GM18858 (cell line): ENCODE results near the gene PNP.
"Not testable (repeated sequence)": the region's sequence is repeated elsewhere in the genome, so short reads cannot be mapped to it uniquely, and the experiment has no call there.

Experiments used
- ATAC-seq: cut with Tn5 transposase; IDR thresholded peaks from one replicate; pipeline ENCODE4 v1.9.1; 2021; ENCODE audit not compliant: unreplicated experiment

PNP gene

DNA sequence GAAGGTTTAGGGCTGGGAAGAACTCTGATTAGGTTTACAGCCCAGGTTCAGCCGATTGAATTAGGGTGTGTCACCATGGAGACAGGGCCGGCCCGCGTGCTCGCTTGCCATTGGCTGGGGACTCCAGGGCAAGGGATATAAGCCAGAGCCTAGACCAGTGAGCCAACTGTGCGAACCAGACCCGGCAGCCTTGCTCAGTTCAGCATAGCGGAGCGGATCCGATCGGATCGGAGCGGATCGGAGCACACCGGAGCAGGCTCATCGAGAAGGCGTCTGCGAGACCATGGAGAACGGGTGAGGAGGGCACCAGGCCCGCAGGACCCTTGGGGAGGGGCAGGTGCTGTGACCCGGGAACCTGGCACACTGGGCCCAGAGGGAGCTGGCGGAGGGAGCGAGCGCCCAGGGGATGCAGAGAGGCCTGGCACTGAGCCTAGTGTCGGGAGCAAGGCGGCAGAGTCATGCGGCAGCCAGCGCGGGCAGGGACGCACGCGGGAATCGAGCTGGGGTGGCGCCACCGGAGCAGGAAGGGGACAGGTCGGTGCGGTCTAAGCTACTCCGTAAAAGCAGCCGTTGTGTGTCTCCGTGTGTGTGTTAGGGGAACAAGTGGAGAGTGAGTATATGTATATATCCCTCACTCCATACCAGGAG is at the start of gene PNP:
Gene PNP, plus strand, starts transcription at position 165 of the 648 bp plus-strand sequence. Its CDS starts 119 bp downstream, at position 284.
- ATAC-seq: peak; percentile 96

DNA sequence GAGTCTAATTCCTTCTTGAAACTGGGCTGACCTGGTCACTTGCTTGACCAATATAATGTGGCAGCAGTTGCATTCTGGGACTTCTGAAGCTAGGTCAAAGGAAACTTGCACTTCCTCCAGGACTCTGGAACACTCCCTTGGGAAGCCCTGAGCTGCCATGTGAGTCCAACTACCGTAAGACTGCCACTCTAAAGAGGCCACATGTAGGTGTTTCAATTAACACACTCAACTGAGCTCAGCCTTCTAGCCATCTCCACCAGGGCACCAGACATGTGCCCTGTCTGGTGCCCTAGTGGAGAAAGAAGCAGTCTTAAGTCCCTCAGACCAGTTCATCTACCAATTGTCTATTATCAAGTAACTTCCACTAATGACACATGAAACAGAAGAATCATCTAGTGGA is 49.8 kb upstream of the PNP start:
- ATAC-seq: no peak

DNA sequence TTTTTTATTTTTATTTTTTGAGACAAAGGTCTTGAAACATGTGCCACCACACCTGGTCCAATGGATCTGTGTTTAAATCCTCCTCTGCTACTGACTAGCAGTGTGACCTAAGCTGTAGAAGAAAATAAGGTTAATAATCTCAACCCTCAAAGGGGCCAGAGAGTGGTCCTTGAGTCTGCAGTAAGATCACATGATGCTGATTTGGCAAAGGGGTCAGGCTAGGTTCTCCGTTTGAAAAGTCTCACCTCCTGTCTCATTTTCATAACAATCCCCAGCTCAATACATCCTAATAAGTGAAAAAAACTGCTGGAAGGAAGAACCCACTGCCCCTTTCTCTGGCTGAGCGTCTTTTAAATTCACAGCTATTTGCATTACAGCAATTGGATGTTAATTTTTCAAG is 47.9 kb upstream of the PNP start:
- no peak for ATAC-seq

DNA sequence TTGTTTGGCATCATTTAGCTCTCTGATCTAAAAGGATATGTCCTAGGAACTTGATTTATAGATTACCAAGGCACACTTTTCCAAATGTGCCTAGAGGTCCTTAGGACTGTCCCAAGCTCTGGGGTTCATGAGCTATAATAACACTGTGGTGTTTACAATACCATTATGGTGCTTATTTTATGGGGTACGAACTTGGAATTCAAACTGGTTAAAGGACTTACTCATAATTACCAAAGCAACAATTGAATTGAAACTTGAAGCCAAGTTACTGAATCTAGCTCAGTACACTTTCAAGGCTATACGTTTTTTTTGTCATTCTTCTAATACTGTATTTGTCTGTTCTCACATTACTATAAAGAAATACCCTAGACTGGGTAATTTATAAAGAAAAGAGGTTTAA is 46.3 kb upstream of the PNP start:
- no peak for ATAC-seq

DNA sequence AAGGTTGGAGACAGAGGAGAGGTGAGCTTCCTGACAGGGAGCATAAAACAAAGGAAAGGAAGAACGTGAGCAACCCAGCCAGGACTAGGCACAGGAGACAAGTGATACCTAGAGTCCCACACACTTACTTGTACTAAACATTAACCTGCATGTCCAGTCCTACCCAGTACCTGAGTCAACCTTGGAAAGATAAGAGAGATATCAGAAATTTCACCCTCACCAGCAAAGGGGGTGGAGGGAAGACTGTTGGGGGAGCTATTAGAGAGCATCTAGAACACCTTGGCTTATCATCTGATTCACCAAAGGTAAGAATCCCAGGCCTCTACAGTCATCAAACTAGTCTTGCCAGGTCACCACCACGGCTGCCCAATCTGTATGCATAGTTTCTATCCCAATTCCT is 44.4 kb upstream of the PNP start:
- no peak for ATAC-seq

DNA sequence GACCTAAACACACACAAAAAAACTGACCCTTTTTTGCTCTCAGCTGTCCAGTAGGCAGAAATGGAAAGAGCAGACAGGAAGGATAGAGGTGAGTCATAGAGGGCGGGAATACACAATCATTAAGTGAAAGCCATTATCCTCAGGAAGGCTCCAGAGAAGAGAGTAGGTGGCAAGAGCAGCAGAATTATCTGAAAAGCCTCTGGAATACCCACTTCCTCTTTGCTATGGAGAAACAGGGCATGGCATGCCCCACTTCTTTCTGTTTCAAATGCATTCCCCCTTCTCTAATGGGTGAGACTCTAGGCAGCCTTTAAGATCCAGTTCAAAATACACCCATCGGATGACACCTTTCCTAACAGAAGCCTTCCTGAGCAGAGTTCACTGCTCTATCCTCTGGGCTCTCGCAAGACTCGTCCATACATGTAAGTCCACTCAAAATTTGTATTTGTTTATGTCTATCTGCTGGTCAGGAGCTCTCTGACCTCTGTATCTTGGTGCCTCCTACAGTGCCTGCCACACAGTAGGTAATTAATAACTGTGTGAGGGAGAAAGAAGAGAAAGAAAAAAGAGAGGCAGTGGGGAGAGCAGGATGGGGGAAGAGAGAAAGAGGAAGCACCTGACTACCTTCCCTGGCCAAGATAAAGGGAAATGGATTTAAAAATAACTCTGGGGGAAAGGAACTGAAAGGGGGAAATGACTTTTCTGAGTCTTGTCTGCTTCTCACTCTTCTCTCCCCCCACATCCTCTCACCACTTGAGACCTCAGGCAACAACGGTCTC is 41.8 kb upstream of the PNP start:
- peak; percentile 71 for ATAC-seq

DNA sequence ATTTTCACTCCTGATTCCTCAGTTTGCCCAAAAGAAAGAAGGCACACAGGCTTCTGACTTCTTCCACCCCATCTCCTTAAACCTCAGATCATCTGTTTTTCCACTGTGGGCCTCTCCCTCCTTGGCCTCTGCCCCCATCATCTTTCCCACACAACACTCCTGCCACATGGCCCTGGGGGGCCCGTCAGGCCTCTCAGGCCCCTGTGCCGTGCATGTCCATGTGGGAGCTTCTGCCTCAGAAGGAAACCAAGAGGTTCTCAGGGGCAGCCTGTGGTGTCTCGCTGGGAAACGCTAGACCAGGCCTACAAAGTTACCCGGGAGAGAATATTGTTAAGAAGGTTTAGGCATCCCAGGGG is 41.2 kb upstream of the PNP start:
- ATAC-seq: peak; percentile 22

DNA sequence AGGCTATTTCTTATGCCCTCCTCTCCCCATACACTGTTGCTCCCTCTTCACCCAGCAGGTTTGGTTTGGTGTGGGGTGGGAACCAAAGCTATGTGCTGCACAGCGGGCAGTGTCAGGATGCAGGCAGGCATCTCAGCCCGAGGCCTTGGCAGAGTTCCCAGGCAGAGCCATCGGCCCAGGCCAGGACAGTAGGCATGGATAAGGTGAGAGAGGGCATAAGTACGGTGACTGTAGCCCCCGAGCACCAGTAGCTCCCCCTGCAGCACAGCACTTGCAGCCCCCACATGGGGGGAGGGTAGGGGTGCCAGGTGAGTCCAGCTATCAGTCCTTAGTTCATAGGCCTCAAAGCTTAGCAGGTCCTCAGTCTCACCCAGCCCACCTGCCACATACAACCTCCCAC is 40.4 kb upstream of the PNP start:
- no peak for ATAC-seq

DNA sequence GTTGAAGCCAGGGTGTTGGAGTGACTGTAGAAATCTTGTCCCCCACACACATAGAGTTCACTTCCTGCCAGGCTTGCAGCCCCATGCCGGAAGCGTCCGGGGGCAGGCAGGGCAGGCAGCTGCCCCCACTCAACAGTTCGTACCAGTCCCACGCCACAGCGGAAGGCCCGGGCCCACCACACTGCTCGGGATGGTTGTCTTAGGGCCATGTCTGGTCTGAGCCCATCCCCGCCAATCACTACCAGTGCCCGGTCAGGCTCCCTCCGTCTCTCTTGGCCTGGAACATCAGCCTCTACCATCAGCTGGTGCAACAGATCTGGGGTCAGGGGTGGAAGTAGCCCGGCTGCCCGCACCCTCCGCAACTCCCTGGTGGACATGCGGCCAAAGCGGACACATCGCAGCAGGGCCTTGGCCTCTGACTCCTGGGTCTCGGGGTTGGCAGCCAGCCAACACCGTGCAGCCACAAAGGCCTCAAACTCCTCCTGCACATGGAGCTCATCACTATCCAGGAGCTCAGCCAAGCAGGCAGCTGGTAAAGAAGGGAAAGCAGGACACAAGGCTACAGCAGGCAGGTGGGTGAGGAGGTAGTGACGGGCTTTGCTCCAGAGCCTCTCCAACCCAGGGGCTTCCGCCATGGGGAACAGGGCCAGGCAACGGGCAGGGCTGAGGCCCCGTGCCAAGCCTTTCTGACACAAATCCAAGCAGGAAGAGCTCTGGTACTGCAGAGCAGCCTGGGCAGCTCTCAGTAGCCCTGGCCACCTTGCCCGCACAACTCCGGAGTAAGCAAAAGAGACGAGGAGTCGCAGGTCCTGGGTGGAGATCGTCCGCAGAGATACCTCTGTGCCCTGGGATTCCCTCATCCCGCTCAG is 39.2 kb upstream of the PNP start:
- no peak for ATAC-seq

DNA sequence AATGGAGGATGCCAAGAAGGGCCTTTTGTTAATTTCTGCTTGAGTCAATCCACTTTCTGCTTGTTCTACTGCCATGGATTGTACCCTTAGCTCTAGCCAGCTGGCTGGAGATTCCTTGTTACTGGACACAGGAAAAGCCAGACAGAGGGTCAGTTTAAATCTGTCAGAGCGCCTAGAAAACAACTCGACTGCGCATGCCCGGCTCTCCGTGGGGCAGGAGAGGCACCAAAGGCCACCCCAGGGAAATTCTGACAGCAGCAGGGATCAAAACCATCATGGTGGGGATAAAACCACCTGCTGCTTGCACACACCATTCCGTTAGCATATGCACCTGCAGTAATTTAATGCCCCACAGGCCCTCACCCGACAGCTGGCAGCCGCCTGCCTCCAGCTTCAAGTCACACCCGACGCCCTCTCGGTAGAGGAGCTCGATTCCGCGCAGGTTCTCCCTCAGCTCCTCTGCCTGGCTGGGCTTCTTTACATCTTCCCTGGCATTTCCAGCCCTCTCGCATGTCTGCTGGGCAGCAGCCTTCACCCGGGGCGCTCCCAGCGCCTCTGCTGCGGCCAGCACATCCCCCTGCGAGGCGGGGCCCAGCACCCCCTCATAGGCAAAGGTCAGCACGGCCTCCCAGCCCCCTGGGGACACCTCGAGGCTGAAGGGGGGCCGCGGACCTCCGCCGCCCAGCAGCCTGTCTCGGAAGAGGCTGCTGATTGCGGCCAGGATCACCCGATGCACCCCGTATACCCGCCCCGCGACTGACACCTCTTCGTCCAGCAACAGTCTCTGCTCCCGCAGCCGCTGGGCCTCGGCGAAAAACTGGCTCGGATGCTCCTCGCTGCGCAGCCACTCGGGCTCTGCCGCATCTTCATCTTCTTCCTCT is 34.3 kb upstream of the PNP start:
- no peak for ATAC-seq

DNA sequence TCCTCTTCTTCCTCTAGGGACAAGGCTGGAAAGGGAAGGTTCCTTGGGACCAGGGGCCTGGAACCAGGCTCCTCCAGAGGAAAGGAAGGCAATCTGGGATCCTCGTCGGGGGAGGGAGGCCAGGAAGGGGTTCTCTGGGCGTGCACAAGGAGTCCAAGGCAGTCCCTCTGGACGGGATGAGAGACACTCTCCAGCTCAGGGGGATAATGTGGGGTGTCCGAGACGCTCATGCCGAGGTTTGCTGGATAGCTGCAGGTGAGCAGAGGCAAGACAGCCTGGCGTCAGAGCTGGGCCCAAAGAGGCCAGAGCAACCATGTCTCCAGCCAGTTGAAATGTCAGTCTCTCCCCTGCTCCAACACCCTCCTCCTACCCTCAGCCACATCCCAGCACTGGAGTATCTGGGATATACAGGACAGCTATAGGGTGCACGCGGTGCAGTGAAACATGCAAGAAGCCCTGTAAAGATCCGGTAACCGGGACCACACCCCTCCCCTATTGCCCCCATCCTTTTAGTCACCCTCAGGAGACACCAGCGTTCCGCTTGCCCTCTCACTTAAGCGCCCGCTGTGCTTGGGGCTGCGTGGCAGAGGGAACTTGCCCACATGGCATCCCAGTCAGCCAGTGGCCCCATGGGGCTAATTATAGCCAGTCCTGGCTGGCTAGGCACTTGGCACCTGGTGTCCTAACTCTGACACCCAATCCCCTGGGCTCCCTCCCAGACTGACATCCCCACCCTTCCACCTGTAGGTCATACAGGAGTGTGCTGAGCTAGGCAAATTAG is 33.4 kb upstream of the PNP start, which contains the start of gene KLHL33:
Gene KLHL33, minus strand, starts transcription at position 585 of the 781 bp plus-strand sequence. Its CDS starts 355 bp downstream, at position 230.
- ATAC-seq: no peak

DNA sequence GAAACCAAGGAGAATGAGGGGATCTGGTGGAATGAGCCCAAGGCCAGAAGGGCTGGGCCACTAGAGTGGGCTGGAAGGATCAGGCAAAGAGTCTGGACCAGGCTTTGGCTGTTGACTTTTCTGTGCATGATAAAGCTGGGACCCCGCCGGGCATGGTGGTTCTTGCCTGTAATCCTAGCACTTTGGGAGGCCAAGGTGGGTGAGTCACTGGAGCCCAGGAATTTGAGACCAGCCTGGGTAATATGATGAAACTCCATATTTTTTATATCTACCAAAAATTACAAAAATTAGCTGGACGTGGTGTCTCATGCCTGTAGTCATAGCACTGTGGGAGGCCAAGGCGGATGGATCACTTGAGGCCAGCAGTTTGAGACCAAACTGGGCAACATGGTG is 32.8 kb upstream of the PNP start:
- ATAC-seq: no peak

DNA sequence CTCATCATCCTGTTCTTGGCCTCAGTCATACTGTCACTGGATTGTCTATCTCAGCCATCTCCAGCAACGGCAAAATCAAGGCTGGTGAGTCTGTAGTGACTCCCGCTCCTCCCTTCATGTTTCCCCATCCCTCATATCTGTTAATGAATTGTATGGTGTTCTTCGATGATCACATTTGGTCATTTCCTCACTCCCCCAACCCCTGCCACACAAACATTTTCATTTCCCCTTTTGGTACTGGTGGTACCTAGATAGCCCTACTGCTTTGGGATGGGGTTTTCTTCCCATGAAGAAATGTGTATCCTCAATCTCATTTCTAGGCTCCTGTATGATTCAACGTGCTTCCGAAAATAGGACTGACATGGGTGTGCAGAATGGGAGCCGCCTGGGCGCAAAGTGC is 30.5 kb upstream of the PNP start:
- ATAC-seq: no peak

DNA sequence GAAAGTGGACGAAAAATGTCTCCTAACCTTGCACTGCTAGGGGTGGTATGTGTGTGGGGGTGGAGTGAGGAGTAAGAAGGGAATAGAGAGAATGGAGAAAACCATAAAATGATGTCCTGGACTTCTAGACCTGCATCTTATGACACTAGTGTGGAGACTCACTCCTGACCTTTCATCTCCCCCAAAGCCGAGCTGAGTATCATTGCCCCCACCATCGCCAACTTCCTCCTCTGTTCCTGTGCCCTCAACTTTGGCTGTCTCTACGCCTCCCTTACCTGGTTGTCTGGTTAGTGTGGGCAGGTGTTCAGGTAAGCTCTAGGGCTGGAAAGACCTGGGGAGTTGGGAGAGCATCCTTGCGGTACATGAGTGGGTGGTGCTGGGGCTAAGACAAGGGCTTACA is 28.7 kb upstream of the PNP start:
- ATAC-seq: no peak

DNA sequence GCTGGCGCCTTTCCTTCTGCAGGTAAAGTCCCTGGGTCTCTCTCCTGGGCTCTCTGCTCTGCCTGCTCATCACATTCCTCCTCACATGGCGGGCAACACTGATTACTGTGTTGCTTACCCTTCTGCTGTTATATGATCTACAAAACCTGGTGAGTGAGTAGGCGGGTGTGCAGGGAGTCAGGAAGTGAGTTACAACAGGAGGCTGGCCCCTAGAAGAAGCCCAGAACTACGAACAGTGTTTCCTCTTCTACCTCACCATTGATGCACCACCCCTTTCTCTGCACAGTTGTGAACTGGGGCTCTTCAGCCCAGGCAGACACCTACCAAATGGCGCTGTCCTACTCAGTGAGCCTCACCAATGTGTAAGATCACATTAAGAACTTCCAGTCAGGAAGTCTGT is 28.3 kb upstream of the PNP start:
- ATAC-seq: peak; percentile 86

DNA sequence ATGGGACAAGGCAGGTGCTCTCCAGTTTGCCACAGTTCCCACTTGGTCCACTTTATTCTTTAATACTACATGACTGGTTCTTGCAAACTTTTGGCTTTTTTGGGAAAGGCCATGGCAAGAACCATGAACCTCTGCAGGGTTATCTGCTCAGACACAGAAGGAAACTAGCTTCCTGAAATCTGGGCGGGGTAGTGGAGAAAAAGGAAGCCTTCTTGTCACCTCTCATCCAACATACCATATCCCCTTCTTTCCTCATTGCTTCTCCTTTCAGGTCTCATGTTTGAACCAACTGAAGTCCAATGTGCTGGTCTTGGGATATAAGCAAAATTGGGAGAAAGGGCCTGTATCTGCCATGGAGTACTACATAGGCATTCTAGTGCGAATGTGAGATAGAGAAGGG is 27.7 kb upstream of the PNP start:
- ATAC-seq: no peak

DNA sequence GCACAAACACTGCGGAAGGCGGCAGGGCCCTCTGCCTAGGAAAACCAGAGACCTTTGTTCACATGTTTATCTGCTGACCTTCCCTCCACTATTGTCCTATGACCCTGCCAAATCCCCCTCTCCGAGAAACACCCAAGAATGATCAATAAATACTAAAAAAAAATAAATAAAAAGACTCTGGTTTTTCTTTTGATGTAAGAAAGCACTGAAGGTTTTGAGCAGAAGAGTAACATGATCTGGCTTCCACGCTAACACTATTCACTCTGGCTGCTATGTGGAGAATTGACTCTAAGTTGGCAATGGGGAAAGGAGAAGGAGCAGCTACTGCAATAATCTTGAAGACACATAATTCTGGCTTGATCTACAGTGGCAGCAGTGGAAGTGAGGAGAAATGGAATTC is 25.6 kb upstream of the PNP start:
- ATAC-seq: not testable (repeated sequence)

DNA sequence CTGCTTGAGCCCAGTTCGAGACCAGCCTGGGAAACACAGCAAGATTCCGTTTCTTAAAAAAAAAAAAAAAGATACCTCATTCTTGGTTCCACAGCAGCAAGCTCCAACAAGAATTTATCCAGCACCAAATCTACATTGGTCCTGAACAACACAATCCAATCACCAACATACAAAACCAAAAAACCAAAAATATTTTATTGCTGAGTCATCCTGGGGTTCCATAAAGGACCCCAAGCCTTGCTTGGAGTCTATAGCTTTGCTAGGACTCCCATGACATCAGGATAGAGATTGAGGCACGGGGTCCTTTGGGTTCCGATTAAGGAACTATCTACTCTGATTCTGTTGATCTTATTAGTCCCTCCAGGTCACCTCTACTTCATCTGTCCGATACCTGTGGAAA is 22.3 kb upstream of the PNP start:
- no peak for ATAC-seq

DNA sequence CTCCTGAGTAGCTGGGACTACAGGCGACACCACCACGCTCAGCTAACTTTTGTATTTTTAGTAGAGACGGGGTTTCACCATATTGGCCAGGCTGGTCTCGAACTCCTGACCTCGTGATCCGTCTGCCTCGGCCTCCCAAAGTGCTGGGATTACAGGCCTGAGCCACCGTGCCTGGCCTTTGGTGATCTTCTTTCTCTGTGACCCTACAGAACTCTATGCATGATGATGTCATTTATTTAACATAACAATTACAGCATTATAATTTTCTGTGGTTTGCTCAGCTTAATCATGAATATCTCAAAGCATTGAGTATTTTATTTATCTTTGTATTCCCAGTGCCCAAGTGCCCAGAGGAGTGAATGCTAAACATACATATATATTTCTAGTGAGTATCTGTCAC is 16.4 kb upstream of the PNP start:
- not testable (repeated sequence) for ATAC-seq
